Breast epithelium (tissue), 3 donors: Measurements from ENCODE around the gene ATP6V1F.

Experiments
- POLR2A ChIP-seq: fragments of 450-650 bp; IDR thresholded peaks from one replicate; pipeline ENCODE4 v1.6.1; 2016; ENCODE audit warnings: antibody characterized with exemption, mild to moderate bottlenecking, moderate library complexity
- TF ChIP-seq, protein P1 (sequence below), 3 donors: fragments of 450-650 bp; IDR thresholded peaks; one replicate each; pipeline ENCODE4 v1.5.1; 2016 to 2017; ENCODE audit warnings: antibody characterized with exemption in 3 of 3, mild to moderate bottlenecking in 3 of 3, moderate library complexity in 3 of 3

DNA sequence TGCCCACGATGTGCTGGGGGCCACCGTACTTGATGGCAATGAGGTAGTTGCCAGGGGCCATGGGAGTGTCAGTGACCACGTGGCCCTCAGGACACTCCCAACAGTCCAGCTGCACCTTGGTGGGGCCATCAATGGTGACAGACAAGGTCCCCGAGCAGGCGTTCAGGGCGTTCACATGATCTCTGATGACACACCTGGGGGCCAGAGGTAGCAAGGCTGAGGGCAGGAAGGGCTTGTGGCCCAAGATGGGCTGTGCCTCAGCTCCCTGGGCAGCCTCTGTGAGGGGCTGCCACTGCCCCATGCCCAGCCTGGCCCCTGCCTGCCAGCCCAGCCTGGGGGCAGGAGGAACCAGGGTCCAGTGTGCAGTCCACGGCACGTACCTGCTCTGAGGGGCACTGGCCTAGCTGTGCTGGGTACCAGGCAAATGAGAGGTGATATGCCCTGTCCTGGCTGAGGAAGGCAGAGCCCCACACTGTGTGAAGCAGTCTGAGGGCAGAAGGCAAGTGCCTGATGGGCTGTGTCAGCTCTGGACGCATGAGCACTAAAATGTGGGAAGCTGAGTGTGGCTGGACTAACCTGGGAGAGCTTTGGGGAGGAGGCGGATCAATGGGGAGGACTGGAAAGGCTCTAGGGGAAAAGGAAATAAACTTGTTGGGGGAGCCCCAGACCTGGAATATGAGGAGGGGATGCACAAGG, 51.4 kb downstream of the ATP6V1F start:
- TF ChIP-seq, protein P1, sequence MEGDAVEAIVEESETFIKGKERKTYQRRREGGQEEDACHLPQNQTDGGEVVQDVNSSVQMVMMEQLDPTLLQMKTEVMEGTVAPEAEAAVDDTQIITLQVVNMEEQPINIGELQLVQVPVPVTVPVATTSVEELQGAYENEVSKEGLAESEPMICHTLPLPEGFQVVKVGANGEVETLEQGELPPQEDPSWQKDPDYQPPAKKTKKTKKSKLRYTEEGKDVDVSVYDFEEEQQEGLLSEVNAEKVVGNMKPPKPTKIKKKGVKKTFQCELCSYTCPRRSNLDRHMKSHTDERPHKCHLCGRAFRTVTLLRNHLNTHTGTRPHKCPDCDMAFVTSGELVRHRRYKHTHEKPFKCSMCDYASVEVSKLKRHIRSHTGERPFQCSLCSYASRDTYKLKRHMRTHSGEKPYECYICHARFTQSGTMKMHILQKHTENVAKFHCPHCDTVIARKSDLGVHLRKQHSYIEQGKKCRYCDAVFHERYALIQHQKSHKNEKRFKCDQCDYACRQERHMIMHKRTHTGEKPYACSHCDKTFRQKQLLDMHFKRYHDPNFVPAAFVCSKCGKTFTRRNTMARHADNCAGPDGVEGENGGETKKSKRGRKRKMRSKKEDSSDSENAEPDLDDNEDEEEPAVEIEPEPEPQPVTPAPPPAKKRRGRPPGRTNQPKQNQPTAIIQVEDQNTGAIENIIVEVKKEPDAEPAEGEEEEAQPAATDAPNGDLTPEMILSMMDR (IDR thresholded peaks at IDR 0.05), result no peak
- TF ChIP-seq POLR2A, result no peak
